Activated CD4-positive, alpha-beta T cell treated with anti-CD3 and anti-CD28 coated beads for 24 hours (primary cell): Measurements from ENCODE around the gene CAPNS1.

Experiments used
- DNase-seq, 2 donors: peaks; one replicate each; pipeline ENCODE4 v3.0.0-alpha.2; 2020; ENCODE audit warnings: low read depth in 2 of 2

The CAPNS1 gene

GRCh38 chr19:36139473-36140303, at the start of gene CAPNS1:
TSS of gene CAPNS1 (plus strand) at chr19:36140066. CDS start at chr19:36141012, 946 bp downstream.
- peak; percentile 82 to 90 for DNase-seq

- no peak for DNase-seq
Measured at GRCh38 chr19:36090910-36091695, 48.8 kb upstream of the CAPNS1 start.

DNA sequence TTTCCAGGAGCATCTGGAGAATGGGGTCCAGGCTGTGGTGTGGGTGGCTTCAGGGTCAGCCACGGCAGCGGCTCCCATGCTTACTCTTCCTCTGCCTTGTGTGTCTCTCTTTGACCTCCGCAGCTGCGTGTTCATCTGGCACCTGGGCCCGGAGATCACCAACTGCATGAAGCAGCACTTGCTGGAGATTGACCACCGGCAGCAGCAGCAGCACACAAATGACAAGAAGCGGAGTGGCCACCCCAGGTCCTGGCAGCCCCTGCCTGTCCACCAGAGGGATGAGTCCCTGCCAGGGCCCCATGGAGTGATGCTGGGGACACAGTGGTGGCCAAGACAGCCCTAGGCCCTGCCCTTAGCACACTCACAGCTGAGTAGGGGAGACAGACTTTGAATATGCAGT, 47.3 kb upstream of the CAPNS1 start:
- no peak for DNase-seq

DNA sequence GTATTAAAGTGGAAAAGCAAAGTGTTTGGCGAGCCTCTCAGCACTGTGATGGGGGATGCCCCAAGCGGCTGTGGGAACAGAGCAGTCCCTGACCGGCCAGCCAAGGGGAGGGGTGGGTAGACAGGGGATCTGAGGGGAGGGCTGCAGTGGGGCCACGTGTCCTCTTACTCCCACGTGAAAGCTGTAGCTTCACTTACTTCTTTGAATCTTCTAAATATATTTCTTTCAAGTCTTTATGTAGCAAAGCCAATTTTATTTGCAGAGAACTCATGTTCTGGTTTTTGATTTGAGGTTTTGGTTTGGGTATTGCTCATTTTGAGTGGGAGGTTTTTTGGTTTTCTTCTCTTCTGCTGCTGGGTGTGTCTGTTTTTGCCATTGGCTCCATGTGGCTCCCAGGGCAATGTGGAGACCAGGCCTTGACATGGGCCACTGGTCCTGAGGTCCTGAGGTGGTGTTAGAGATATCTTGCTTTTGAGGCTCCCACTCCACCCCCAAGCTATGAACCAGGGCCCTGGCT, 46.7 kb upstream of the CAPNS1 start:
- no peak for DNase-seq

DNA sequence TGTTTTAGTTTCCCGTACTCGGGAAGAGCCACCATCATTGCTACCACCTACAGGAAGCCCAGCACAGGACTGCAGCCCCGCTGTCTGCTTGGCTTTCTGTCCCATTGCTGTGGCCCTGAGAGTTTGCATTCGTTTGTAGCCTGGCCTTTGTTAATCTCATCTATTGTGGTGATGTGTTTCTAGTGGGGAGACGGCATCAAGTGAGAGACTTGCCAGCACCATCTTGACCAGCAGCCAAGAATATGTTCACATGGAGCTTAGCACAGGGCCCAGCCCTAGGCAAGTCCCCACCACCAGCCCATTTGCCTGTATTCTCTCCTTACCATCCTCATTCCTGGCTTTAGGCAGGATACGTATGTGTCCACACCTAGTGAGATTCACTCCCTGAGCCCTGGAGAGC, 46.2 kb upstream of the CAPNS1 start:
- no peak for DNase-seq

DNA sequence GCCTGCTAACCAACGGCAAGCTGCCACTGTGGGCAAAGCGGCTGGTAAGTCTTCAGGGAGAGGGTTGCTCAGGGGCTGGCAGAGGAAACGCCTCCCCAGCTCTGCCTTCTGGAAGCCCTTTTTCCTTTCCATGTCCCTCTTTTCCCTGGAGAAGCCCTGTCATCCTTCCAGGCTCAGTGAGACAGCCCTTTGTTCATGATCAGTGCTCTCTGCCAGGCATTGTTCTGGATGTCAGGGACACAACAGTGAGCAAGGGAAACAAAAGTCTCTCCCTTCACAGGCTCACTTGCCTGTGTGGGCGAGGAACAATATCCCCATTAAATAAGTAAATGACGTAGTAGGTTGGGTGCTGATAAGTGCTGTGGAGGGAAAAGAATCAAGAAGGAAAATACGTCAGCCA, 42.8 kb upstream of the CAPNS1 start:
- no peak for DNase-seq

- no peak for DNase-seq
Measured at GRCh38 chr19:36099166-36099785, 40.6 kb upstream of the CAPNS1 start.

DNA sequence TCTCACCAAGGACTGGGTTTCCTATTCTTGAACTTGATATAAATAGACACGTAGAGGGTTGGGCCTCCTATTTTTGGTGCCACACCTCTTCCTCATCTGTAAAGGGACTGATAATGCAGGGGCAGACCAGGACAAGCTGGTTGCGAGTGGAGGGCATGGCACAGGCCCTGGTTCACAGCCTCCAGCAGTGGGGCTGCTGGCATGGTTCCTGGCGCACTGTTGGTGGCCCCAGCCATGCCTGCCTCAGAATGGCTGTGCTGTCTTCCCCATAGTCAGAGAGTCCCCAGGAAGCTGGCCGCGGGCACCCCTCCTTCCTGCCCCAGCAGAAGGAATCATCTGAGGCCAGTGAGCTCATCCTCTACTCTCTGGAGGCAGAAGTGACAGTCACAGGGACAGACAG, 39.4 kb upstream of the CAPNS1 start:
- no peak for DNase-seq

GRCh38 chr19:36101550-36102327, 38.1 kb upstream of the CAPNS1 start:
- no peak for DNase-seq

DNA sequence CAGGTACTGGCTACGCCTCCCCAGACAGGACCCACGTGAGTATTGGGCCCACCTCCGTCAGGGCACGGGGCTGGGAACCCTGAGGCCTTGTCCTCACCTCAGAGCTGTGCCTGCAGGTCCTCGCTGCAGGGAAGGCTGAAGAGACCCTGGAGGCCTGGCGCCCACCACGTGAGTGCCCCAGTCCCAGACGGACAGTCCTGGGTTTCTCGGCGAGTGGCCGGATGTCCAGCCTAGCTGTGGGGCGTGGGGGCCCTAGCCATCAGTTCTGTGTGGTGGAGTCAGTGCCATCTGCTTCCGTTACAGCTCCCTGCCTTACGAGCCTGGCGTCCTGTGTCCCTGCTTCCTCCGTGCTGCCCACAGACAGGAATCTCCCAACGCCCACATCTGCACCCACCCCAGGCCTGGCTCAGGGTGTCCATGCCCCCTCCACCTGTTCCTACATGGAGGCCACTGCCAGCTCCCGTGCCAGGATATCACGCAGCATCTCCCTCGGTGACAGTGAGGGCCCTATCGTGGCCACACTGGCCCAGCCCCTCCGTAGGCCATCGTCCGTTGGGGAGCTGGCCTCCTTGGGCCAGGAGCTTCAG, 36.7 kb upstream of the CAPNS1 start:
- DNase-seq = no peak

DNA sequence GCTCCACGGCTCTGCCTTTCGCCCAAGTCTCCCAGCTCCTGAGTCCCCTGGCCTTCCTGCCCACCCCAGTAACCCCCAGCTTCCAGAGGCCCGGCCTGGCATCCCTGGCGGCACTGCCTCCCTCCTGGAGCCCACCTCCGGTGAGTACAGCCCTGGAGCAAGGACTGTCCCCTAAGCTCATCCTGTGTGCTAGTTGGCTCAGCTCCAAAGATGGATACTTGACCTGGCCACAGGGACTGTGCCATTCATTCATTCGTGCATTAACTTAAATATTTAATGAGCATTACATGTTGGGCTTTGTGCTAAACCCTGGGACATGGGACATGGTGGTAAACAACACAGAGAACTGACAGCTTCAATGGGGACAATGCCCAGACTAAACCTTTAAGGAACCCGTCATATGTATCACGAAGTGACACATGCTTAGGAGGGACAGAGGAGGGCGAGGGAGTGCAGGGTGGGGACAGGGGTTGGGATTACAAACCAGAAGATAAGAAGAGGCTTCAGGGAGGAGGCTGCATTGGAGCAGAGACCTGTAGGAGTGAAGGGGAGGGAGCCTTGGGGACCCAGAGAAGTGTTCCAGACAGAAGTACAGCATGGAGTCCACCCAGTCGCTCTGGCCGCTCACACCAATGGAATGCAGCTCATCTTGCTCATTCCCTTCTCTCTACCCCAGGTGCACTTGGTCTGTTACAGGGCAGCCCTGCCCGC, 35.9 kb upstream of the CAPNS1 start:
- DNase-seq = no peak

DNA sequence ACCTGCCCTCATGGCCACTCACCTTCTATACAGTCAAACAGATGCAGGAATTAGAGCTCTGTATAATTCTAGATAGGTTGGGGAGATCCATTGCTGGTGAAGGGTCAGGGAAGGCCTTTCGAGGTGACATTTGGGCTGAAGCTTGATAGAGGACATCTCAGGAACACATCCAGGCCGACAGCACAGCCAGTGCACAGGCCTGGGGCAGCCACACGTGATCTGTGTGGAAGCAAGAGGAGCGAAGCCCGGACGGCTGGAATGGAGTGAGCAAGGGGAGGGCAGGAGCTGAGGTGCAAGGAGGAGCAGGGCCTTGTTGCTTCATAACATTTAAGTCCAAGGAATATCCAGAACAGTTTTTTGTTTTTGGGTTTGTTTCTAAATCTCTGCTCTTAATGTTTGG, 33.4 kb upstream of the CAPNS1 start:
- DNase-seq = no peak

DNA sequence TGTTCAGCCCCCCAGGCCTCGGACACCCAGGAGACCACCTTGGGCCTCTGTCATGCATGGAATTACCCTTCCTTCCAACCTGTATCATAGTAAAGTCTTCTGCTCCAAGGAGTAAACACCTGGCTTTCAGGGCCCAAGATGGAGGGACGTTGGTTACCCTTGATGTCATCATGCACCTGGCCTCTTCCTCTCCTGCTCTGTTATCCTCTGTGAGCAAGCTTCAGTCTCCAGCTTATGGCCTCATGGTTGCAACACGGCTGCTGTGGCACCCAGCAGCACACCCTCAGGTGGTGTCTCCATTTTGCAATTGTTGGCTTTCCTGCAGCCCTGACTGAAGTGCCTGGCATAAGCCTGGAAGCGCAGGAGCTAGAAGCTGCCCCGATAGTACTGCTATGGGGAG, 32.9 kb upstream of the CAPNS1 start:
- no peak for DNase-seq

- DNase-seq = no peak
Measured at GRCh38 chr19:36108684-36109083, 31.2 kb upstream of the CAPNS1 start.

DNA sequence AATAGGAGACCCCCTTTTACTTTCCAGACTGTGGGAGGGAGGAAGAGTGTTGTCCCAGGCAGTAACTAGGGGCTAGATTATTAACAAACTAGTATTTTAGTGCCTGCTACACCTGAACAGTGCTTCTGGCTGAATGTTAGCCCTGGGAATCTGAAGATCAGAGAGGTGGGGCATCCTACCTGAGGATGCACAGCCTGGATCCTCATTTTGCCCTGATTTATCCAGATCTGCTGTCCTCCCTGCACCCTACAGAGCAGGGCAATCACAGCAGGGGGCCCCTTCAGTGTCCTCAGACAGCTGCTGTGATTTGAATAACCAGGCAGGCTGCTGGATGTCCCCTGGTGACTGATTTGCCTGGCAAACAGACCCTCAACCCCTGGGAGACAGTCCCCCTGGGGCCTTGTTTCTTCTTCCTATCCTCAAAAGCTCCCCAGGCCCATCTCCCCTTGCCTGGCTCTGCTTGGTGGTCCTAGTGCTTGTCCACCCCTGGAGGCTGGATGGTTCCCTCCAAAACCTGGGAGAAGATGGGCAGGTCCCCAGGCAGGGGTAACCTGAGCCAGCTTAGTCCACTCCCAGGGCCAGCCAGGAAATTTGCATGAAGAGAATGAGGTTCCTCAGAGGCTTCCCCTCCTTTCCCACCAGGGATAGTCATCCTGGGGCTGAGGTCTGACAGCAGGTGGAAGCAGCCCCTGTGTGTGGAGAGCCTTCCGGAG, 29.2 kb upstream of the CAPNS1 start, which contains the start of gene OVOL3:
OVOL3 (plus strand) TSS at position 657 of the 713 bp plus-strand sequence. CDS start 60 bp downstream, outside the sequence.
- DNase-seq = no peak

- DNase-seq = no peak
Measured at GRCh38 chr19:36111200-36111539, 28.7 kb upstream of the CAPNS1 start.

- no peak for DNase-seq
Measured at GRCh38 chr19:36112678-36113077, 27.2 kb upstream of the CAPNS1 start.

DNA sequence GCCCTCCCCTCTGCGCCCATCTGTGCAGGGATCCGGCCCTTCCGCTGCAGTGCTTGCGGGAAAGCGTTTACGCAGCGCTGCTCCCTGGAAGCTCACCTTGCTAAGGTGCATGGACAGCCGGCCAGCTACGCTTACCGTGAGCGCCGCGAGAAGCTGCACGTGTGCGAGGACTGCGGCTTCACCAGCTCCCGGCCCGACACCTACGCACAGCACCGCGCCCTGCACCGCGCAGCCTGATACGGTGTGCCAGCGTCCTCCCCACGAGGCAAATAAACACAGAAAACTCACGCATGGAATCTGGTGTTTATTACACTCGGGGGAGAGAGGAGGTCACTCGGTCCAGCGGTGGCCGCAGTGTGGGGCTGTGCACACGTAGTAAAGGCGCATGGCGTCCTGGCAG, 26.4 kb upstream of the CAPNS1 start:
- DNase-seq = no peak

- peak in 1 of 2 donors; percentile 22 for DNase-seq
Measured at GRCh38 chr19:36113894-36114720, 25.8 kb upstream of the CAPNS1 start.
